Measurements from ENCODE around the gene CFAP45. TPM values are rescaled to one million over a fixed set of nuclear protein-coding genes. Genes with fewer than 3 reads are reported as not detected.
"Not testable (repeated sequence)": the region's sequence is repeated elsewhere in the genome, so short reads cannot be mapped to it uniquely, and the experiment has no call there.

CFAP45 gene
- total RNA-seq, 2 donors from 2014 or later = 0.95 to 2.1 TPM

DNA sequence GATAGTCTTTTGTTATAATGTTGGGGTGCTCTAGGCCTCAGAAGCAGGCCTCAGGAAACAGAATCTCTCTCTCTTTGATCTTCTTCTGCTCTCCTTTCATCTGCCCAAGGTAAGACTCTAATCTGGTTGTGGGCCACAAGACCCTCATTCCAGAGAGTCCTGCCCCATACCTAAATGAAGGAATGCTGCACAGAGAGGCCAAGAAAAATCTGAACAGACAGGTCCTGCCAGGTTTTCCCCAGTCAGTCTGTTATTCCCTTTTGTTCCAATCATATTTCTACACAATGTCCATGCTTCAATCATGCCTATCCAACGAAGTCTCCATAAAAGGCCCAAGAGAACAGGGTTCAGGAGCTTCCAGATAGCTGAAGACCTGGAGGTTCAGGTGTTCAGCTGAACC lies 7.0 kb upstream of the CFAP45 start:
- Histone ChIP-seq H3K36me3 (no peaks in the 10 kb centered on the region), H3K9me3 (no peaks in the 10 kb centered on the region), H3K27ac (no peak overlapping the region), H3K27me3 (replicated peaks; ENCODE audit: insufficient read depth) (no peaks in the 10 kb centered on the region), H3K4me1 (ENCODE audit: control insufficient read depth in 1 of 2, low read depth in 2 of 2) (peaks cover 10 to 15% of the 10 kb centered on the region in 2 donors), H3K4me3 (no peak overlapping the region)
- DNase-seq (ENCODE audit: low spot score) = no peak
- ATAC-seq (ENCODE audit: insufficient number of reproducible peaks, low FRiP score, low read depth) = no peak
- TF ChIP-seq, protein P1, sequence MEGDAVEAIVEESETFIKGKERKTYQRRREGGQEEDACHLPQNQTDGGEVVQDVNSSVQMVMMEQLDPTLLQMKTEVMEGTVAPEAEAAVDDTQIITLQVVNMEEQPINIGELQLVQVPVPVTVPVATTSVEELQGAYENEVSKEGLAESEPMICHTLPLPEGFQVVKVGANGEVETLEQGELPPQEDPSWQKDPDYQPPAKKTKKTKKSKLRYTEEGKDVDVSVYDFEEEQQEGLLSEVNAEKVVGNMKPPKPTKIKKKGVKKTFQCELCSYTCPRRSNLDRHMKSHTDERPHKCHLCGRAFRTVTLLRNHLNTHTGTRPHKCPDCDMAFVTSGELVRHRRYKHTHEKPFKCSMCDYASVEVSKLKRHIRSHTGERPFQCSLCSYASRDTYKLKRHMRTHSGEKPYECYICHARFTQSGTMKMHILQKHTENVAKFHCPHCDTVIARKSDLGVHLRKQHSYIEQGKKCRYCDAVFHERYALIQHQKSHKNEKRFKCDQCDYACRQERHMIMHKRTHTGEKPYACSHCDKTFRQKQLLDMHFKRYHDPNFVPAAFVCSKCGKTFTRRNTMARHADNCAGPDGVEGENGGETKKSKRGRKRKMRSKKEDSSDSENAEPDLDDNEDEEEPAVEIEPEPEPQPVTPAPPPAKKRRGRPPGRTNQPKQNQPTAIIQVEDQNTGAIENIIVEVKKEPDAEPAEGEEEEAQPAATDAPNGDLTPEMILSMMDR (IDR thresholded peaks at IDR 0.05) = no peak

DNA sequence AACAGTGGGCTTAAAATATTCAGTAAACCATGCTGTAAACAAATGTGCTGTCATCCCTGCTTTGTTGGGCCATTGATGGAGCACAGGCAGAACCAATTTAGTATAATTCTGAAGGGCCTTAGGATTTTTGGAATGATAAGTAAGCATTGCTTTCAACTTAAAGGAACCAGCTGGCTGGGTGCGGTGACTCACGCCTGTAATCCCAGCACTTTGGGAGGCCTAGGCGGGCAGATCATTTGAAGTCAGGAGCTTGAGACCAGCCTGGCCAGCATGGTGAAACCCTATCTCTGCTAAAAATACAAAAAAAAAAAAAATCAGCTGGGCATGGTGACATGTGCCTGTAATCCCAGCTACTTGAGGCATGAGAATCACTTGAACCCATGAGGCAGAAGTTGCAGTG lies 4.1 kb upstream of the CFAP45 start:
- H3K9me3 ChIP-seq; H3K4me3 ChIP-seq; ATAC-seq (ENCODE audit: insufficient number of reproducible peaks, low FRiP score, low read depth); DNase-seq (ENCODE audit: low spot score); H3K27me3 ChIP-seq (replicated peaks; ENCODE audit: insufficient read depth); H3K27ac ChIP-seq; H3K36me3 ChIP-seq: not testable (repeated sequence)
- H3K4me1 ChIP-seq (ENCODE audit: control insufficient read depth in 1 of 2, low read depth in 2 of 2) = peaks cover 0 to 22% of the 10 kb centered on the region in 2 donors

DNA sequence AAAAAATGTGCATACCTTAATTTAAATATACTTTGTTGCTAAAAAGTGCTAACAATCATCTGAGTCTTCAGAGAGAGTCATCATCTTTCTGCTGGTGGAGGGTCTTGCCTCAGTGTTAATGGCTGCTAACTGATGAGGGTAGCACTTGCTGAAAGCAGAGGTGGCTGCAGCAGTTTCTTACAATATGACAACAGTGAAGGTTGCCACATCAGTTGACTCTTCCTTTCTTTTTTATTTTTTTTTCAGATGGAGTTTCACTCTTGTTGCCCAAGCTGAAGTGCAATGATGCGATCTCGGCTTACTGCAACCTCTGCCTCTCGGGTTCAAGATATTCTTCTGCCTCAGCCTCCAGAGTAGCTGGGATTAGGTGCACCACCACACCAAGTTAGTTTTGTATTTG lies 2.6 kb upstream of the CFAP45 start:
- no peak for ATAC-seq (ENCODE audit: insufficient number of reproducible peaks, low FRiP score, low read depth)

DNA sequence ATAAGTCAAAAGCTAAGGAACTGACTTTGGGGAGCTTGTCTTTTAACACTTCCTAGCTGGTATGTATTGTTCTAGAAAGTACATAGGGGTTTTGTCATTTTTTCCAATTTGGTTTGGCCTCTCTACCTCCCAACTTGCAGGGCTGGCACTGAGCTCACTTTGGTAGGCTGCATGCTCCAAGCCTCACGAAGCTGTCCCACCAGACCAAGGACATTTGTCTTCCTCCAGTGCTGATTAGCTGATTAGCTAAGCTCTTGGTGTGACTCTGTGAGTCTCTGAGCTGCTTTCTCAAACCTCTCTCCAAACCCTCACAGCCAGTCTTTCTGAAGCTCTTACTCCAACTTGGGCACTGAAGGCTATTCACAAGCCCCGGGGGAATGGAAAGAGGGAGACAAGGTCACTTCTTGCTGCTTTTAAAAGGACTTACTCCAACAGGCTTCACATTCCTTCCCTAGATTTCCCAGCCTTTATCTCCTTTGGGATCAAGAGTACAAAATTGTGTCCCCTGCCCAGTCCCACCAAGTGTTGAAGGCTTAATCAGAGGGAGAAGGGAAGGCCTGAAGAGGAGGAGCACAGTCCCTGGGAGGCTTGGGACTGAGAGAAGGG lies 893 bp upstream of the CFAP45 start:
- no peaks in the 10 kb centered on the region for H3K27me3 ChIP-seq (replicated peaks; ENCODE audit: insufficient read depth)
- TF ChIP-seq, protein P1 (IDR thresholded peaks at IDR 0.05) = no peak
- H3K27ac ChIP-seq = peak overlapping the region; percentile 63 to 71
- DNase-seq (ENCODE audit: low spot score) = no peak
- H3K36me3 ChIP-seq = no peaks in the 10 kb centered on the region
- H3K4me3 ChIP-seq = no peak overlapping the region
- no peak for ATAC-seq (ENCODE audit: insufficient number of reproducible peaks, low FRiP score, low read depth)
- peaks cover 0 to 29% of the 10 kb centered on the region in 2 donors for H3K4me1 ChIP-seq (ENCODE audit: control insufficient read depth in 1 of 2, low read depth in 2 of 2)
- H3K9me3 ChIP-seq = no peaks in the 10 kb centered on the region

More for the DNA sequence above, 2.6 kb upstream of the CFAP45 start:
- Histone ChIP-seq H3K27ac (no peak overlapping the region), H3K36me3 (no peaks in the 10 kb centered on the region), H3K9me3 (no peaks in the 10 kb centered on the region), H3K27me3 (replicated peaks; ENCODE audit: insufficient read depth) (no peaks in the 10 kb centered on the region), H3K4me3 (no peak overlapping the region), H3K4me1 (ENCODE audit: control insufficient read depth in 1 of 2, low read depth in 2 of 2) (peaks cover 0 to 22% of the 10 kb centered on the region in 2 donors)
- no peak for DNase-seq (ENCODE audit: low spot score)
- TF ChIP-seq, protein P1 (IDR thresholded peaks at IDR 0.05) = no peak

DNA sequence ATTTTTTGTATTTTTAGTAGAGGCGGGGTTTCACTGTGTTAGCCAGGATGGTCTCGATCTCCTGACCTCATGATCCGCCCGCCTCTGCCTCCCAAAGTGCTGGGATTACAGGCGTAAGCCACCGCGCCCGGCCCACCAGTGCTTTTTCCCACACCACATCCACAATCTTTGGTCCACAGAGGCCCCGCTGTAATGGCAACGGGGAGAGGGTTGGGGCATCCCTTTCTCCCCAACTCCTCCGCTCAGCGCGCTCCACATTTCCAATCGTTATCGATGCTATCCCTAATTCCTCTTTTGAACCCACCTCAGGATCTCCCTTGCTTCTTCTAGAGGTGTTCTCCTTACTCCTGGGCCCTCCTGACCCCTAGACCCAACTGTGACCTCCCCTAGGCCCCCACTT lies 331 bp downstream of the CFAP45 start:
- H3K4me3 ChIP-seq; ATAC-seq (ENCODE audit: insufficient number of reproducible peaks, low FRiP score, low read depth); H3K9me3 ChIP-seq; H3K36me3 ChIP-seq; DNase-seq (ENCODE audit: low spot score); H3K27me3 ChIP-seq (replicated peaks; ENCODE audit: insufficient read depth): not testable (repeated sequence)
- Histone ChIP-seq H3K4me1 (ENCODE audit: control insufficient read depth in 1 of 2, low read depth in 2 of 2) (peaks cover 0 to 29% of the 10 kb centered on the region in 2 donors), H3K27ac (peak overlapping the region; percentile 61 to 63)

DNA sequence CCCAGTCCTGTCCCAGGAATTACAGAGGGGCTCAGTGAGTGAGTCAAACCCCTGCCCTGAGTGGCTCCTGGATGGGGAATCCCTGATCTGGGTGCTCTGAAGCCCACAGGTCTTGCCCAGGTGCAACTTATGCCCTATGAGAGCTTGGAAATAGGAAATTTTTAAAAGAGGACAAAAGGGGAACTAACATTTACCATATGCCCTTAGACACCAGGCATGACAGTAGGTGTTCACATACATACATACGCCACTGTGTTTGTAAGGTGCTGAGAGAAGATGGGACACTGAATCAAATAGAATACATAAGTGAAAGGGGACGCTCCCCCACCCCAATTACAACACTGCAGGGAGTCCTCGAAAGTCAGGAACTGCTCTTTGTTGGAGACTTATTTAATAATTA lies 1.4 kb downstream of the CFAP45 start:
- peaks cover 0 to 29% of the 10 kb centered on the region in 2 donors for H3K4me1 ChIP-seq (ENCODE audit: control insufficient read depth in 1 of 2, low read depth in 2 of 2)
- TF ChIP-seq, protein P1 (IDR thresholded peaks at IDR 0.05) = no peak
- DNase-seq (ENCODE audit: low spot score) (no peak), ATAC-seq (ENCODE audit: insufficient number of reproducible peaks, low FRiP score, low read depth) (no peak)
- H3K4me3 ChIP-seq = no peak overlapping the region
- H3K27me3 ChIP-seq (replicated peaks; ENCODE audit: insufficient read depth) = no peaks in the 10 kb centered on the region
- H3K9me3 ChIP-seq = no peaks in the 10 kb centered on the region
- H3K36me3 ChIP-seq = no peaks in the 10 kb centered on the region
- no peak overlapping the region for H3K27ac ChIP-seq
